HFF-Myc (cell line): ENCODE results near the gene RAX.
"Not testable (repeated sequence)": the region's sequence is repeated elsewhere in the genome, so short reads cannot be mapped to it uniquely, and the experiment has no call there.

Experiments
- DNase-seq: peaks from one replicate; pipeline ENCODE4 v3.0.0-alpha.2; 2011; ENCODE audit warnings: low read depth; ENCODE audit errors: extremely low read depth
- H3K4me3 ChIP-seq: replicated peaks from 2 replicates; pipeline ENCODE4 v1.5.1; 2011; ENCODE audit warnings: low read depth, mild to moderate bottlenecking, control low read depth, low read length
- TF ChIP-seq, protein P1 (sequence below): IDR thresholded peaks from 2 replicates; pipeline ENCODE4 v1.5.1; 2012; ENCODE audit warnings: mild to moderate bottlenecking, low read depth, low read length, control low read depth; ENCODE audit errors: missing control alignments

The RAX gene

DNA sequence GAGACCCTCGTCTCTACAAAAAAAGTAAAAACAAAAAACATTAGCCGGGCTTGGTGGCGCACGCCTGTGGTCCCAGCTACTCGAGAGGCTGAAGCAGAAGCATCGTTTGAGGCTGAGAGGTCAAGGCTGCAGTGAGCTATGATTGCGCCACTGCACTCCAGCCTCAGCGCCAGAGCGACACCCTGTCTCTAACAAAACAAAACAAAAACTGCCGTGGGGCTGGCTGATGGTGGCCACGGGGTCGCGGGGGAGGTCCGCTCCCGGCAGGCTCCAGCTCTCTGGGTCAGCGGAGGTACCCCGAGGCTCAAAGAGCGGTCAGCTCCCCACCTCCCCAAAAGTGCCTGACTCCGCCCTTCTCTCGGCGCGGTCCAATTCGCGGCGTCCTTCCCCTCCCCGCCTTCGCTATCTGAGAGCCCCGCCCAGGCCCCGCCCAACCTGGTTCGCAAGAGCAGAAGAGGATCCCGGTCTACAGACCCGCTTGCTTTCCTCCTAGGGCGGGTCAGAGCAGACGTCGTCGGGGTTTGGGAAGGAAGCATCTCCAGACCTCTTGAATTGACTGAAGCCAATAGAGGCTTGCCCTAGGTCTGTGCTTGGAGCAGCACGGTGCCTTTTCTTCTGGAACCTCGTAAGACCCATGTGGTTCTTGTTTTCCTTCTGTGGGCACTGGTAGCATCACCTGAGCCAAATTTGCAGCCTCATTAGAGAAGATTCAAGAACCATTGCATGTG, 7.8 kb downstream of the RAX start:
- no peak for DNase-seq
- peak overlapping the region; percentile 20 for H3K4me3 ChIP-seq
- TF ChIP-seq, protein P1, sequence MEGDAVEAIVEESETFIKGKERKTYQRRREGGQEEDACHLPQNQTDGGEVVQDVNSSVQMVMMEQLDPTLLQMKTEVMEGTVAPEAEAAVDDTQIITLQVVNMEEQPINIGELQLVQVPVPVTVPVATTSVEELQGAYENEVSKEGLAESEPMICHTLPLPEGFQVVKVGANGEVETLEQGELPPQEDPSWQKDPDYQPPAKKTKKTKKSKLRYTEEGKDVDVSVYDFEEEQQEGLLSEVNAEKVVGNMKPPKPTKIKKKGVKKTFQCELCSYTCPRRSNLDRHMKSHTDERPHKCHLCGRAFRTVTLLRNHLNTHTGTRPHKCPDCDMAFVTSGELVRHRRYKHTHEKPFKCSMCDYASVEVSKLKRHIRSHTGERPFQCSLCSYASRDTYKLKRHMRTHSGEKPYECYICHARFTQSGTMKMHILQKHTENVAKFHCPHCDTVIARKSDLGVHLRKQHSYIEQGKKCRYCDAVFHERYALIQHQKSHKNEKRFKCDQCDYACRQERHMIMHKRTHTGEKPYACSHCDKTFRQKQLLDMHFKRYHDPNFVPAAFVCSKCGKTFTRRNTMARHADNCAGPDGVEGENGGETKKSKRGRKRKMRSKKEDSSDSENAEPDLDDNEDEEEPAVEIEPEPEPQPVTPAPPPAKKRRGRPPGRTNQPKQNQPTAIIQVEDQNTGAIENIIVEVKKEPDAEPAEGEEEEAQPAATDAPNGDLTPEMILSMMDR: no peak

DNA sequence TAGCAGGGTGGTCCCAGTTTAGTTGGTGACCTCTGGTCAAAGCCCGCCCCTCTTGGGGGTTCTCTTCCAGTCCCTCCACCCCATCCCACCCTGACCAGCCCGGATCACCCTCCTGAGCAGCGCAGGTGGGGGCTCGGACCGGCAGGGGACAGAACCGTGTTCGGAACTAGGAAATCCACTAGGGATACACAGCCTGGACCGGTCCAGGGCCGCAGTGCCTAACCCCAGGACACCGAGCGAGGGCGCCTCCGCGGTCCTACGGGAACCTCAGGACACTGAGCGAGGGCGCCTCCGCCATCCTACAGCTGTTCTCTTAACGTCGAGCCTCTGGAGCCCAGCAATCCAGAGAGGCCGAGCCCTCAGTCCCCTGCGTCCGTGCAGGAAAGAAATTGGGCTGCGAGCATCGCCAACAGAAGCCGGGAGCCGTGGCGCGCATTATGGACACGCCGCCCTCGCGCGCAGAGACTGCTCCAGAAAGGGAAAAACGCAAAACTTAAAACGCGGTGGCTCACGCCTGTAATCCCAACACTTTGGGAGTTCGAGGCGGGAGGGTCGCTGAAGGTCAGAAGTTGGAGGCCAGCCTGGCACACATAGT, 8.5 kb downstream of the RAX start:
- TF ChIP-seq, protein P1: no peak
- DNase-seq: no peak
- no peak overlapping the region for H3K4me3 ChIP-seq

DNA sequence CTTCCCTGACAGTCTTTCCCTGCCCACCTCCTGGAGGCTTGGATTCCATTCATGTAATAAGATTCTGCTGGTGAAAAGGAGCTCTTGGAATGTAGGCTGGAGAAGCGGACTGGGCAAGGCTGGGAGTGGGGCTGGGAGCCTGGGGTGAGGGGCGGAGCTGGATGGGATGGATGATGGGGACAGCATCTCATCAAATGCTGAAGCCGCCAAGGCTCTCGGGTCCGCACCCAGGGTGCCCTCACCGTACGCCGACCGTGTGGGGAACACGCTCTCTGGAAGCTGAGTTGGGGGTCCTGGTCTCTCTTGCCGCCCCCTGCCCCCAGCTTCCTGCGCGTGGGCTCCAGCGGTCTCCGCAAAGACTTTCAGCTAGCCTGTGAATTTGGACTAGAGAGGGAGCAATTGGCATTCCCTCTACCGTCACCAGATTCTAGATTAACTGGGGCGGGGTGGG, 9.1 kb downstream of the RAX start:
- DNase-seq: no peak
- TF ChIP-seq, protein P1: no peak
- H3K4me3 ChIP-seq: no peak overlapping the region

DNA sequence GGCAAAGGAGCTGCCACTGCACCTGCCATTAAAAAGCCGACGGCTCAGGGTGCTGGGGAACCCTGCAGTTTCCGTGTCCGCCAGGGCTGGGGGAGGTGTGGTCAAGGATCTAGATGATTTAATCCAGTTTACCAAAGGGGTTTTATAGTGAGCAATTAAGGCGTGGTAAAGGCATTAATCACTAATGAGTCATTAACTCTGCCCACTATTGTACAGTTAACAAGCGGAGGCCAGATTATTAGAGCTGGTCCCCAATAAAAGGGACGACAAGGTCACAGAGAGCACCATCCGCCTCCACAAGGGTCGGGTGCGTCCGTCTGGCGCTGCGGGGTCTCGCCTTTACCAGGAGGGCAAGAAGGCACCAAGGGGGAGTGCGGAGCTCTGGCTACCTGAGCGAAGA, 9.6 kb downstream of the RAX start:
- no peak overlapping the region for H3K4me3 ChIP-seq
- TF ChIP-seq, protein P1: no peak
- DNase-seq: no peak

DNA sequence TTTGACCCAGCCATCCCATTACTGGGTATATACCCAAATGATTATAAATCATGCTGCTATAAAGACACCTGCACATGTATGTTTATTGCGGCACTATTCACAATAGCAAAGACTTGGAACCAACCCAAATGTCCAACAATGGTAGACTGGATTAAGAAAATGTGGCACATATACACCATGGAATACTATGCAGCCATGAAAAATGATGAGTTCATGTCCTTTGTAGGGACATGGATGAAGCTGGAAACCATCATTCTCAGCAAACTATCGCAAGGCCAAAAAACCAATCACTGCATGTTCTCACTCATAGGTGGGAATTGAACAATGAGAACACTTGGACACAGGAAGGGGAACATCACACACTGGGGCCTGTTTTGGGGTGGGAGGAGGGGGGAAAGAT, 11.0 kb downstream of the RAX start:
- not testable (repeated sequence) for DNase-seq

DNA sequence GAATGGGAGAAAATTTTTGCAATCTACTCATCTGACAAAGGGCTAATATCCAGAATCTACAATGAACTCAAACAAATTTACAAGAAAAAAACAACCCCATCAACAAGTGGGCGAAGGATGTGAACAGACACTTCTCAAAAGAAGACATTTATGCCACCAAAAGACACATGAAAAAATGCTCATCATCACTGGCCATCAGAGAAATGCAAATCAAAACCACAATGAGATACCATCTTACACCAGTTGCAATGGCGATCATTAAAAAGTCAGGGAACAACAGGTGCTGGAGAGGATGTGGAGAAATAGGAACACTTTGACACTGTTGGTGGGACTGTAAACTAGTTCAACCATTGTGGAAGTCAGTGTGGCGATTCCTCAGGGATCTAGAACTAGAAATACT, 11.4 kb downstream of the RAX start:
- DNase-seq, H3K4me3 ChIP-seq: not testable (repeated sequence)

More for the DNA sequence above, 11.0 kb downstream of the RAX start:
- not testable (repeated sequence) for H3K4me3 ChIP-seq

DNA sequence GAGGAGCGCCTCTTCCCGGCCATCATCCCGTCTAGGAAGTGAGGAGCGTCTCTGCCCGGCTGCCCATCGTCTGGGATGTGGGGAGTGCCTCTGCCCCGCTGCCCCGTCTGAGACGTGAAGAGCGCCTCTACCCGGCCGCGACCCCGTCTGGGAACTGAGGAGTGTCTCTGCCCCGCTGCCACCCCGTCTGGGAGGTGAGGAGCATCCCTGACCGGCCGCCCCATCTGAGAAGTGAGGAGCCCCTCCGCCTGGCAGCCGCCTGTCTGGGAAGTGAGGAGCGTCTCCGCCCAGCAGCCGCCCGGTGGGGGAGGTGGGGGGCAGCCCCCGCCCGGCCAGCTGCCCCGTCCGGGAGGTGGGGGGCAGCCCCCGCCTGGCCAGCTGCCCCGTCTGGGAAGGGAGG, 17.8 kb downstream of the RAX start:
- DNase-seq, H3K4me3 ChIP-seq: not testable (repeated sequence)

DNA sequence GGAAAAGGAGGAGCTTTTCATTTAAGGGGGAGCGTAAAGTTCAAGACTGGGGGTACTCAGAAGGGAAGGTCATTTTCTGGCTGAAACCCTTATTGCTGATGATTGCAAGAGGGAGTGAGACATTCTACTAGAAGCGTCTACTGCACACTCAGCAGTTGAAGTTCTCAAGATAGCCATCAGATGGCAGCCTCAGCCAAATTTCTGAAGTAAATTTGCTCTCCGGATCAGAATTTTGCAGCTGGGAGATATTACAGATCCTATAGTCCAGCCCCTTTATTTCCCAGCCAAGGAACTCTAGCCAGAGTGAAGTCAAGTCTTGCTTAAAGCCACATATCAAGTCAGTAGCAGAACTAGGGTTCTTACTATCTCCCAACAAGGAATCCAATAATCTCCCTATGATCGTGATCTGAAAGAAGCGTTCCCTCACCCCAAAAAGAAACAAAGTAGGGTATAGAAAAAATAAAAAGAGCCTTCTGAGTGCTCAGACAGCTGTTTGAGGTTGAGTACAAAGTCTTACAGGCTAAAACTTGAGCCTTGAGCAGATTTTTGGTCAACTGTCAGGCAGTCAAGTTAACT, 24.0 kb downstream of the RAX start:
- DNase-seq: peak; percentile 55
- TF ChIP-seq, protein P1: peak; percentile 69
- no peak overlapping the region for H3K4me3 ChIP-seq
